Stimulated activated effector memory CD8-positive, alpha-beta T cell treated with anti-CD3 and anti-CD28 coated beads, Interleukin-12 subunit alpha, Interleukin-12 subunit beta, amount 100 ng/mL, for 72 hours (primary cell): ENCODE data around the gene SHISA4.
"Not testable (repeated sequence)": the region's sequence is repeated elsewhere in the genome, so short reads cannot be mapped to it uniquely, and the experiment has no call there.

Experiments
- ATAC-seq: fragments of 150-1000 bp; cut with Tn5 transposase; 2 replicates; pipeline ENCODE4 v1.10.0; 2021
- DNase-seq, 2 donors: peaks; one replicate each; pipeline ENCODE4 v3.0.0; 2021 to 2022; ENCODE audit warnings: low spot score in 2 of 2
- H3K27ac Mint-ChIP-seq: one replicate; pipeline ENCODE4 v1.8.0; 2022; ENCODE audit warnings: mild to moderate bottlenecking, mixed read lengths
- H3K36me3 Mint-ChIP-seq: one replicate; pipeline ENCODE4 v1.8.0; 2022; ENCODE audit warnings: mild to moderate bottlenecking, mixed read lengths
- H3K4me1 Mint-ChIP-seq: one replicate; pipeline ENCODE4 v1.8.0; 2022; ENCODE audit warnings: mixed read lengths
- H3K4me3 Mint-ChIP-seq: one replicate; pipeline ENCODE4 v1.8.0; 2022; ENCODE audit warnings: mild to moderate bottlenecking, mixed read lengths
- H3K9me3 Mint-ChIP-seq: one replicate; pipeline ENCODE4 v1.8.0; 2022; ENCODE audit warnings: mixed read lengths

SHISA4 gene

GRCh38 chr1:201890223-201890622, 1.5 kb downstream of the SHISA4 start:
- no peaks in the 10 kb centered on the region for H3K9me3 Mint-ChIP-seq
- peaks cover 6% of the 10 kb centered on the region for H3K4me1 Mint-ChIP-seq
- DNase-seq (no peak), ATAC-seq (no peak)
- H3K4me3 Mint-ChIP-seq, result no peak overlapping the region
- H3K36me3 Mint-ChIP-seq, result no peaks in the 10 kb centered on the region
- no peak overlapping the region for H3K27ac Mint-ChIP-seq

GRCh38 chr1:201890806-201891450, 2.2 kb downstream of the SHISA4 start:
- no peak for ATAC-seq
- Mint-ChIP-seq H3K9me3 (no peaks in the 10 kb centered on the region), H3K36me3 (no peaks in the 10 kb centered on the region), H3K4me3 (no peak overlapping the region), H3K27ac (no peak overlapping the region), H3K4me1 (peaks cover 8% of the 10 kb centered on the region)
- no peak for DNase-seq

GRCh38 chr1:201891451-201892045, 2.9 kb downstream of the SHISA4 start:
- DNase-seq (no peak), ATAC-seq (no peak)
- peaks cover 12% of the 10 kb centered on the region for H3K4me1 Mint-ChIP-seq
- H3K4me3 Mint-ChIP-seq, result no peak overlapping the region
- no peaks in the 10 kb centered on the region for H3K36me3 Mint-ChIP-seq
- no peak overlapping the region for H3K27ac Mint-ChIP-seq
- H3K9me3 Mint-ChIP-seq, result no peaks in the 10 kb centered on the region

GRCh38 chr1:201892211-201892610, 3.5 kb downstream of the SHISA4 start:
- no peaks in the 10 kb centered on the region for H3K9me3 Mint-ChIP-seq
- no peak overlapping the region for H3K27ac Mint-ChIP-seq
- DNase-seq, result no peak
- no peaks in the 10 kb centered on the region for H3K36me3 Mint-ChIP-seq
- ATAC-seq, result no peak
- H3K4me3 Mint-ChIP-seq, result no peak overlapping the region
- H3K4me1 Mint-ChIP-seq, result peaks cover 12% of the 10 kb centered on the region

- H3K4me3 Mint-ChIP-seq, result no peak overlapping the region
- H3K36me3 Mint-ChIP-seq, result no peaks in the 10 kb centered on the region
- ATAC-seq (no peak), DNase-seq (no peak)
- H3K27ac Mint-ChIP-seq, result peak overlapping the region; percentile 17
- H3K9me3 Mint-ChIP-seq, result no peaks in the 10 kb centered on the region
- H3K4me1 Mint-ChIP-seq, result peaks cover 12% of the 10 kb centered on the region
These were observed 4.7 kb downstream of the SHISA4 start for GRCh38 chr1:201893431-201893830.

- H3K4me1 Mint-ChIP-seq, result peaks cover 10% of the 10 kb centered on the region
- H3K36me3 Mint-ChIP-seq, result no peaks in the 10 kb centered on the region
- no peak overlapping the region for H3K4me3 Mint-ChIP-seq
- H3K9me3 Mint-ChIP-seq, result no peaks in the 10 kb centered on the region
- DNase-seq, result no peak
- no peak overlapping the region for H3K27ac Mint-ChIP-seq
- no peak for ATAC-seq
These were observed 5.8 kb downstream of the SHISA4 start for GRCh38 chr1:201894343-201895119.

- Mint-ChIP-seq H3K4me1 (peaks cover 6% of the 10 kb centered on the region), H3K4me3 (no peak overlapping the region), H3K27ac (no peak overlapping the region), H3K9me3 (no peaks in the 10 kb centered on the region), H3K36me3 (no peaks in the 10 kb centered on the region)
- DNase-seq (no peak), ATAC-seq (no peak)
These were observed 6.5 kb downstream of the SHISA4 start for GRCh38 chr1:201895120-201895665.

- ATAC-seq, result peak; percentile 88
- Mint-ChIP-seq H3K4me3 (peak overlapping the region; percentile 18), H3K9me3 (no peaks in the 10 kb centered on the region), H3K27ac (peak overlapping the region; percentile 69), H3K4me1 (peaks cover 6% of the 10 kb centered on the region), H3K36me3 (no peaks in the 10 kb centered on the region)
- DNase-seq, result peak; percentile 84 to 91
These were observed 7.5 kb downstream of the SHISA4 start for GRCh38 chr1:201895913-201896807.

- no peaks in the 10 kb centered on the region for H3K36me3 Mint-ChIP-seq
- no peak overlapping the region for H3K4me3 Mint-ChIP-seq
- ATAC-seq, result no peak
- no peak overlapping the region for H3K27ac Mint-ChIP-seq
- no peaks in the 10 kb centered on the region for H3K9me3 Mint-ChIP-seq
- peaks cover 6% of the 10 kb centered on the region for H3K4me1 Mint-ChIP-seq
- no peak for DNase-seq
These were observed 8.3 kb downstream of the SHISA4 start for GRCh38 chr1:201896951-201897391.

- peaks cover 6% of the 10 kb centered on the region for H3K4me1 Mint-ChIP-seq
- H3K27ac Mint-ChIP-seq, result peak overlapping the region; percentile 80
- no peaks in the 10 kb centered on the region for H3K9me3 Mint-ChIP-seq
- H3K36me3 Mint-ChIP-seq, result no peaks in the 10 kb centered on the region
- DNase-seq (no peak), ATAC-seq (no peak)
- H3K4me3 Mint-ChIP-seq, result no peak overlapping the region
These were observed 9.7 kb downstream of the SHISA4 start for GRCh38 chr1:201898240-201898894.

GRCh38 chr1:201898992-201899391, 10.3 kb downstream of the SHISA4 start:
- Mint-ChIP-seq H3K36me3 (no peaks in the 10 kb centered on the region), H3K9me3 (no peaks in the 10 kb centered on the region), H3K27ac (no peak overlapping the region), H3K4me3 (no peak overlapping the region), H3K4me1 (peaks cover 6% of the 10 kb centered on the region)
- DNase-seq (no peak), ATAC-seq (no peak)

GRCh38 chr1:201899683-201900429, 11.2 kb downstream of the SHISA4 start:
- H3K4me1 Mint-ChIP-seq, result peaks cover 6% of the 10 kb centered on the region
- ATAC-seq (no peak), DNase-seq (no peak)
- no peak overlapping the region for H3K27ac Mint-ChIP-seq
- no peaks in the 10 kb centered on the region for H3K9me3 Mint-ChIP-seq
- H3K36me3 Mint-ChIP-seq, result no peaks in the 10 kb centered on the region
- no peak overlapping the region for H3K4me3 Mint-ChIP-seq

- Mint-ChIP-seq H3K9me3 (no peaks in the 10 kb centered on the region), H3K36me3 (no peaks in the 10 kb centered on the region), H3K27ac (no peak overlapping the region), H3K4me1 (peaks cover 10% of the 10 kb centered on the region), H3K4me3 (no peak overlapping the region)
- DNase-seq (no peak), ATAC-seq (no peak)
These were observed 11.8 kb downstream of the SHISA4 start for GRCh38 chr1:201900476-201900875.

GRCh38 chr1:201901036-201901435, 12.3 kb downstream of the SHISA4 start:
- not testable (repeated sequence) for H3K27ac Mint-ChIP-seq, H3K36me3 Mint-ChIP-seq, ATAC-seq, DNase-seq, H3K4me3 Mint-ChIP-seq, H3K9me3 Mint-ChIP-seq
- H3K4me1 Mint-ChIP-seq, result peaks cover 11% of the 10 kb centered on the region
